K562 (cell line): ENCODE measurements around the gene SIK3. TPM values are rescaled to one million over a fixed set of nuclear protein-coding genes. Genes with fewer than 3 reads are reported as not detected.

Experiments
- BCLAF1 ChIP-seq, 2 experiments: fragments of 450-650 bp in 1 of 2; IDR thresholded peaks; 2 replicates each; pipeline ENCODE4 v1.6.1; 2011 to 2017; ENCODE audit warnings: low read depth in 2 of 2, antibody characterized with exemption in 1 of 2, borderline replicate concordance in 1 of 2, low read length in 1 of 2, mild to moderate bottlenecking in 1 of 2, mixed read lengths in 1 of 2; ENCODE audit not compliant: control insufficient read depth in 1 of 2
- CGGBP1 ChIP-seq: fragments of 250-450 bp; sonication (Bioruptor Pico); IDR thresholded peaks from 2 replicates; pipeline ENCODE4 v1.9.0; 2021; ENCODE audit warnings: mild to moderate bottlenecking
- CSDE1 ChIP-seq, 2 experiments: fragments of 450-650 bp; IDR thresholded peaks; 2 replicates each; pipeline ENCODE4 v1.6.1; 2016; ENCODE audit warnings: mild to moderate bottlenecking in 1 of 2
- CXXC5 ChIP-seq: fragments of 250-450 bp; sonication (Bioruptor Pico); IDR thresholded peaks from 2 replicates; pipeline ENCODE4 v1.8.0; 2022; ENCODE audit warnings: inconsistent platforms, mild to moderate bottlenecking, moderate library complexity
- DACH1 ChIP-seq: fragments of 450-650 bp; IDR thresholded peaks from 2 replicates; pipeline ENCODE4 v1.6.1; 2018; ENCODE audit not compliant: partially characterized antibody
- GABPA ChIP-seq: fragments of 200-800 bp; sonication (Bioruptor generic); conservative IDR thresholded peaks from 2 replicates; pipeline ENCODE4 v1.6.1; 2016; ENCODE audit warnings: low read depth, missing genetic modification characterization, missing compliant biosample characterization
- JUND ChIP-seq, 2 experiments: IDR thresholded peaks; 2 replicates in 1 of 2; 3 replicates in 1 of 2; pipeline ENCODE4 v1.6.1; 2011; ENCODE audit warnings: borderline replicate concordance in 2 of 2, low read depth in 2 of 2, low read length in 2 of 2, improper control_type of control experiment in 1 of 2, missing biosample characterization in 1 of 2, missing genetic modification characterization in 1 of 2, missing genetic modification reagents in 1 of 2
- KDM2B ChIP-seq: fragments of 250-450 bp; sonication (Bioruptor Pico); IDR thresholded peaks from 2 replicates; pipeline ENCODE4 v1.8.0; 2021; ENCODE audit warnings: mild to moderate bottlenecking, moderate library complexity
- KDM5B ChIP-seq: fragments of 200-600 bp; sonication (generic); IDR thresholded peaks from 2 replicates; pipeline ENCODE4 v1.6.1; 2012; ENCODE audit warnings: low read depth, mild to moderate bottlenecking, moderate library complexity, low read length, control low read depth, inconsistent platforms; ENCODE audit not compliant: insufficient replicate concordance
- KLF13 ChIP-seq: fragments of 450-650 bp; IDR thresholded peaks from 2 replicates; pipeline ENCODE4 v1.6.1; 2016; ENCODE audit warnings: missing genetic modification characterization, low read depth, mild to moderate bottlenecking, missing compliant biosample characterization, moderate library complexity, borderline replicate concordance
- OTX1 ChIP-seq: fragments of 450-650 bp; formaldehyde crosslinking; IDR thresholded peaks from 2 replicates; pipeline ENCODE4 v1.4.0; 2022; ENCODE audit warnings: mild to moderate bottlenecking
- PPARD ChIP-seq: fragments of 250-450 bp; sonication (Bioruptor Pico); IDR thresholded peaks from 2 replicates; pipeline ENCODE4 v1.8.0; 2022; ENCODE audit warnings: inconsistent platforms, mild to moderate bottlenecking, moderate library complexity
- RAD21 ChIP-seq, 2 experiments: fragments of 250-450 bp in 1 of 2; fragments of 450-650 bp in 1 of 2; sonication (Bioruptor Pico) in 1 of 2; formaldehyde crosslinking in 1 of 2; IDR thresholded peaks in 1 of 2; conservative IDR thresholded peaks in 1 of 2; 2 replicates each; pipeline versions ENCODE4 v1.4.0 to v1.8.0; 2020 to 2022; ENCODE audit warnings: mild to moderate bottlenecking in 2 of 2, moderate library complexity in 1 of 2
- SMARCB1 ChIP-seq: IDR thresholded peaks from 2 replicates; pipeline ENCODE4 v1.6.1; 2011; ENCODE audit warnings: improper control_type of control experiment, low read depth; ENCODE audit not compliant: insufficient read length
- SP1 ChIP-seq: sonication (generic); formaldehyde crosslinking; IDR thresholded peaks from 2 replicates; pipeline ENCODE4 v1.8.1; 2022; ENCODE audit warnings: mild to moderate bottlenecking, missing genetic modification reagents
- STAT5B ChIP-seq: fragments of 250-450 bp; sonication (Bioruptor Pico); IDR thresholded peaks from 2 replicates; pipeline ENCODE4 v1.8.0; 2021; ENCODE audit warnings: mild to moderate bottlenecking, inconsistent platforms
- TRIM24 ChIP-seq, 2 experiments: fragments of 450-650 bp; IDR thresholded peaks; 2 replicates each; pipeline ENCODE4 v1.6.1; 2016
- ZBED1 ChIP-seq: IDR thresholded peaks from 2 replicates; pipeline ENCODE4 v1.6.1; 2014
- ZNF175 ChIP-seq: fragments of 200-800 bp; sonication (Bioruptor generic); IDR thresholded peaks from 2 replicates; pipeline ENCODE4 v1.6.1; 2016; ENCODE audit warnings: low read depth, mild to moderate bottlenecking, missing genetic modification characterization, missing compliant biosample characterization
- polyA plus RNA-seq, 8 experiments: library from polyadenylated mRNA; depleted of rRNA in 4 of 8; stranded (reverse) in 5 of 8; unstranded in 3 of 8; fragments of >200 nt; fragmentation: Nextera tagmentation in 2 of 8; fragmentation: Illumina TruSeq in 1 of 8; extraction: Ambion mirVana in 2 of 8; extraction: Trizol in 1 of 8; gene quantifications; 2 replicates each; pipeline versions ENCODE4 v1.2.1 to v1.2.3, GENCODE V29; 2011 to 2014; ENCODE audit warnings: inconsistent platforms in 1 of 8, missing spikeins in 1 of 8
- total RNA-seq, 7 experiments: library from RNA; depleted of rRNA in 6 of 7; stranded (reverse); fragments of >200 nt in 6 of 7; fragmentation: Illumina TruSeq in 2 of 7; extraction: Trizol in 2 of 7; gene quantifications; 2 replicates each; pipeline versions ENCODE4 v1.2.1 to v1.2.3, GENCODE V29; 2011 to 2021; ENCODE audit warnings: low replicate concordance in 1 of 7

SIK3 gene
- total and polyA plus RNA-seq, 9 of the 15 experiments (the other 6 are each of a cell fraction or from before 2014, with no cell fraction given): 1.6 to 21.6 (median 8.0) TPM

- TF ChIP-seq RAD21 (CRISPR knock-in tag; conservative IDR thresholded peaks at IDR 0.05 in 1 of 2, IDR thresholded peaks at IDR 0.05 in 1 of 2): no peak
- no peak for TF ChIP-seq SMARCB1
- no peak for TF ChIP-seq STAT5B (CRISPR knock-in tag)
- TF ChIP-seq GABPA (tag): peak; percentile 91
- peak; percentile 15; the same call in 1 of the 2 replicates for TF ChIP-seq KDM2B
- TF ChIP-seq TRIM24 (IDR thresholded peaks at IDR 0.05): no peak
- 0 out of 4 replicates have a peak, but pooled peaks of 1 of the 2 experiments have one; percentile 6 for TF ChIP-seq BCLAF1 (IDR thresholded peaks at IDR 0.05; ENCODE audit: borderline replicate concordance in 1 of 2, control insufficient read depth in 1 of 2, low read depth in 2 of 2, low read length in 1 of 2)
- TF ChIP-seq KDM5B: no peak
- TF ChIP-seq PPARD (CRISPR knock-in tag): no peak
- no peak for TF ChIP-seq CXXC5 (CRISPR knock-in tag)
- TF ChIP-seq SP1 (CRISPR knock-in tag): 0 out of 2 replicates have a peak, but pooled peaks have one; percentile 63
- TF ChIP-seq ZNF175: no peak
- TF ChIP-seq KLF13: no peak
- TF ChIP-seq CGGBP1 (CRISPR knock-in tag): no peak
- TF ChIP-seq OTX1 (CRISPR knock-in tag): no peak
- no peak for TF ChIP-seq ZBED1
- TF ChIP-seq JUND (IDR thresholded peaks at IDR 0.05; ENCODE audit: borderline replicate concordance, low read depth, low read length): peak; percentile 89
- TF ChIP-seq JUND (tag; IDR thresholded peaks at IDR 0.05; ENCODE audit: borderline replicate concordance, low read depth, low read length): peak; percentile 88; the same call in 2 of the 3 replicates
- TF ChIP-seq CSDE1 (IDR thresholded peaks at IDR 0.05): no peak
- no peak for TF ChIP-seq DACH1
Measured at GRCh38 chr11:117144477-117145392, 46.5 kb upstream of the SIK3 start (continued).
